Common myeloid progenitor, CD34-positive (primary cell): ENCODE results near the gene GGT6.
"Not testable (repeated sequence)": the region's sequence is repeated elsewhere in the genome, so short reads cannot be mapped to it uniquely, and the experiment has no call there.

Experiments used
- CTCF ChIA-PET: fragments of 350-600 bp; sonication (Branson Sonifier 250); formaldehyde crosslinking; loops from one replicate; lab custom pipeline; 2021; ENCODE audit warnings: antibody characterized with exemption; lab: Charles Lee
- POLR2A ChIA-PET: fragments of 350-600 bp; sonication (Branson Sonifier 250); formaldehyde crosslinking; loops from one replicate; lab custom pipeline; 2021; ENCODE audit warnings: antibody characterized with exemption; lab: Charles Lee
- DNase-seq, 3 donors: peaks; one replicate each; pipeline versions ENCODE4 v3.0.0 to v3.0.0-alpha.2; 2013
- H3K27ac ChIP-seq, 2 experiments: 1 replicate in 1 of 2; 2 replicates in 1 of 2; pipeline ENCODE4 v1.7.0; 2013; ENCODE audit warnings: inconsistent platforms in 2 of 2, low read length in 2 of 2, mild to moderate bottlenecking in 2 of 2, low read depth in 1 of 2, moderate library complexity in 1 of 2; ENCODE audit not compliant: severe bottlenecking in 2 of 2, insufficient read depth in 1 of 2, poor library complexity in 1 of 2
- H3K27me3 ChIP-seq, 5 experiments: replicated peaks in 2 of 5; 1 replicate in 3 of 5; 2 replicates in 2 of 5; pipeline versions ENCODE4 v1.6.1 to v1.7.0; 2013; ENCODE audit warnings: low read length in 4 of 5, mild to moderate bottlenecking in 2 of 5, moderate library complexity in 2 of 5, inconsistent platforms in 1 of 5; ENCODE audit not compliant: insufficient read depth in 5 of 5, control insufficient read depth in 4 of 5
- H3K36me3 ChIP-seq, 4 experiments: 1 replicate in 2 of 4; 2 replicates in 2 of 4; pipeline versions ENCODE4 v1.6.1 to v1.7.0; 2013; ENCODE audit warnings: low read length in 3 of 4, control low read depth in 1 of 4, mild to moderate bottlenecking in 1 of 4; ENCODE audit not compliant: control insufficient read depth in 4 of 4, insufficient read depth in 4 of 4
- H3K4me1 ChIP-seq, 4 experiments: 1 replicate in 3 of 4; 2 replicates in 1 of 4; pipeline versions ENCODE4 v1.6.1 to v1.7.1; 2013; ENCODE audit warnings: low read length in 3 of 4, mild to moderate bottlenecking in 3 of 4, control low read depth in 1 of 4, inconsistent platforms in 1 of 4, moderate library complexity in 1 of 4; ENCODE audit not compliant: control insufficient read depth in 4 of 4, insufficient read depth in 4 of 4; ENCODE audit errors: control extremely low read depth in 1 of 4
- H3K4me3 ChIP-seq, 7 experiments: 1 replicate in 4 of 7; 2 replicates in 3 of 7; pipeline versions ENCODE4 v1.5.1 to v1.7.0; 2013; ENCODE audit warnings: mild to moderate bottlenecking in 7 of 7, low read length in 6 of 7, moderate library complexity in 6 of 7, inconsistent platforms in 2 of 7, low read depth in 2 of 7, control low read depth in 1 of 7; ENCODE audit not compliant: insufficient read depth in 4 of 7, control insufficient read depth in 1 of 7; ENCODE audit errors: extremely low read depth in 1 of 7
- H3K9me3 ChIP-seq, 5 experiments: 1 replicate in 4 of 5; 2 replicates in 1 of 5; pipeline versions ENCODE4 v1.6.1 to v1.7.1; 2013; ENCODE audit warnings: low read length in 4 of 5, mild to moderate bottlenecking in 2 of 5, inconsistent platforms in 1 of 5, low read depth in 1 of 5, moderate library complexity in 1 of 5; ENCODE audit not compliant: control insufficient read depth in 4 of 5, insufficient read depth in 2 of 5; ENCODE audit errors: control extremely low read depth in 1 of 5
- WGBS: methylation state at CpG from one replicate; pipeline ENCODE4 v1.1.5; 2013; ENCODE audit not compliant: insufficient coverage; 5-methylcytosine and 5-hydroxymethylcytosine counted together

Gene GGT6

DNA sequence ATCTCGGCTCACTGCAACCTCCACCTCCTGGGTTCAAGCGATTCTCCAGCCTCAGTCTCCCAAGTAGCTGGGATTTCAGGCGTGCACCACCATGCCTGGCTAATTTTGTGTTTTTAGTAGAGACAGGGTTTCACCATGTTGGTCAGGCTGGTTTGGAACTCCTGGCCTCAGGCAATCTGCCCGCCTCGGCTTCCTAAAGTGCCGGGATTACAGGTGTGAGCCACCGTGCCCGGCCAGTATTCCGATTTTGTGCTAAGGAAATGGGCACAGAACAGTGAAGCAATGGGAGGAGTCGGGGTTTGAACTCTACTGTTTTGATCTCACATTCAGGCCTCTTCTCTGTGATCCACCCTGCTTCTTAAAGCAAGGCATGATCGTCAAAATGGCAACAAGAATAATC, 44.4 kb upstream of the GGT6 start:
- 94% methylated on average over 10 of the region's 11 CpGs for WGBS
- CTCF ChIA-PET: interaction anchor here (1.4 to 1.7 kb wide), 2 partner anchors 9 to 11 kb away, joined by 3 to 6 read pairs; no protein-coding TSS in a partner anchor
- peaks cover 0 to 17% (median 15%) of the 10 kb centered on the region in 4 experiments for H3K4me1 ChIP-seq
- H3K9me3 ChIP-seq, H3K36me3 ChIP-seq, POLR2A ChIA-PET, H3K27ac ChIP-seq, H3K4me3 ChIP-seq, DNase-seq, H3K27me3 ChIP-seq: not testable (repeated sequence)

DNA sequence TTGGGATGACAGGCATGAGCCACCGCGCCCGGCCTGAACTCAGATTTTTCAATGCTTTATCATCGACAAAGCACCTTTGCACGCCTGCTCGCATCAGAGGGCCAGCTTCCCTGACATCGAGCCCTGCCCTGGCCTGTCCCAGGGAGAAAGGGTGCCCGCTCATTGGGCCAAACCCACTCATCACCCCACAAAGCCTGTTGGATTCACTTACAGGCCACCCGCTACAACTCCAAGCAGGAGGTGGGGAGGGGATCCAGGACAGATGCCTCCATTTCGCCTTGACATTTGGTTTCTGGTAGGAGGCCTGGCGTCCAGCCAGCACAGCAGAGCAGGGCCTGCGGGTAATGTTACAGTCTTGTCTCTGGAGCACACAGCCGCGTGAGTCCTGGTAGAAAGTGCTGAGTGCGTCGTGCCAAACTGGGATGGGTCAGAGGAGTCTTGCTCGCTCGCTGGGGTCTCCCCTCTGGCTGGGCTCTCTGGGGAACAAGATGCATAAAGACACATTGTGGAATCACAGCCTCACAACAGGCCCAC, 43.8 kb upstream of the GGT6 start:
- Histone ChIP-seq H3K4me1 (peaks cover 0 to 17% (median 15%) of the 10 kb centered on the region in 4 experiments), H3K9me3 (no peaks in the 10 kb centered on the region), H3K27me3 (no peaks in the 10 kb centered on the region), H3K27ac (no peak overlapping the region), H3K4me3 (no peak overlapping the region), H3K36me3 (no peaks in the 10 kb centered on the region)
- ChIA-PET POLR2A (interaction anchor here (0.7 kb wide), 1 partner anchor 272 kb away, joined by 5 read pairs; no protein-coding TSS in a partner anchor), CTCF (interaction anchor here (1.0 to 1.4 kb wide), 2 partner anchors 9 to 37 kb away, joined by 3 read pairs; no protein-coding TSS in a partner anchor)
- DNase-seq: no peak
- WGBS: 98% methylated on average over 12 of the region's 18 CpGs

DNA sequence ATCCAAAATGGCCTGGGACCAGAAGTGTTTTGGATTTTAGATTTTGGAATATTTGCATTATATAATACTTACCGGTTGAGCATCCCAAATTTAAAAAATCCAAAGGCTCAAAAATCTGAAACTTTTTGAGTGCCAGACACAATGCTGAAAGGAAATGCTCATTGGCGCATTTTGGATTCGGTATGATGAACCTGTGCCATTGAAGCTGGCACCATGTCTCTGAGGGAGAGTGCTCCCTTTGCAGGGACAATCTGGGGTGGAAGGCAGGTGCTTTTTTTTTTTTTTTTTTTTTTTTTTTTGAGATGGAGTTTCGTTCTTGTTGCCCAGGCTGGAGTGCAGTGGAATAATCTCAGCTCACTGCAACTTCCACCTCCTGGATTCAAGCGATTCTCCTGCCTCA, 41.7 kb upstream of the GGT6 start:
- Histone ChIP-seq H3K4me1 (peaks cover 0 to 3% (median 2%) of the 10 kb centered on the region in 4 experiments), H3K4me3 (no peak overlapping the region), H3K27ac (no peak overlapping the region), H3K27me3 (peaks cover 0 to 2% (median 0%) of the 10 kb centered on the region in 5 experiments), H3K36me3 (no peaks in the 10 kb centered on the region), H3K9me3 (no peaks in the 10 kb centered on the region)
- CTCF ChIA-PET: interaction anchor here (0.6 to 1.1 kb wide), 2 partner anchors 23 to 28 kb away, joined by 3 to 4 read pairs; no protein-coding TSS in a partner anchor
- WGBS: no CpG with 5 or more reads among the region's 5 CpGs
- POLR2A ChIA-PET: no interaction called here
- no peak for DNase-seq

DNA sequence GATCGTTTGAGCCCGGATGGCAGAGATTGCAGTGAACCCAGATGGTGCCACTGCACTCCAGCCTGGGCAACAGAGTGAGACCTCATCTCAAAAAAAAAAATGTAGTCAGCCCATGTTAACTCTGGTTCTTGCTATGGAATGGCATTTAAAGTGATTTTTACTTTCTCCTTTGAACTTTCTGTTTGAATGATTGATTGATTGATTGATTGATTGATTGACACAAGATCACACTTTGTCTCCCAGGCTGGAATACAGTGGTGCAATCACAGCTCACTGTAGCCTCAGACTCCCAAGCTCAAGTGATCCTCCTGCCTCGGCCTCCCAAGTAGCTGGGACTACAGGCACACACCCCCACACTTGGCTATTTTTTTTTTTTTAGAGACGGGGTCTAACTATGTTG, 40.9 kb upstream of the GGT6 start:
- Histone ChIP-seq H3K4me1 (no peaks in the 10 kb centered on the region), H3K4me3 (no peak overlapping the region), H3K9me3 (no peaks in the 10 kb centered on the region), H3K27ac (no peak overlapping the region), H3K36me3 (no peaks in the 10 kb centered on the region), H3K27me3 (peaks cover 0 to 2% (median 0%) of the 10 kb centered on the region in 5 experiments)
- CTCF ChIA-PET: interaction anchor here (1.7 kb wide), 1 partner anchor 34 kb away, joined by 4 read pairs; no protein-coding TSS in a partner anchor
- POLR2A ChIA-PET: no interaction called here
- no peak for DNase-seq
- WGBS: 96% methylated on average over 3 of the region's 4 CpGs

DNA sequence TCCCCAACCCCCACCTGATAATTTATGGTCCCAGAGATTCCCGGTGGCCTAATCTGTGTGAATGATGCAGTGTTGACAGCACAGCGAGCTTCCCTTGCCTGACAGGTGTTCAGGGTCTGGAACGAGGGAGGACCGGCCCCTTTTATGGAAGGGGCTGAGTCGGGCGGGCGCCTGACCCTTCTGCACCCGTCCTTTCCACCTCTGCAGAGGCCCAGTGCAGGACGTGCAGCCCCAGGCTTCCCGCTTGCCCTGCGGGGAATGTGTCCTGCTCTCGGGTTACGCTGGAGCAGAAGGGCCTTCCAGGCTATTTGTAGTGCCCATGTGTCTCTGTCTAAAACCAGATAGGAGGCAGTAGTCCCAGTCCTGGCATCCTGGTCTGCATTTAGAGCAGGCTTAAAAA, 40.2 kb upstream of the GGT6 start:
- CTCF ChIA-PET: interaction anchor here (0.8 to 1.7 kb wide), 2 partner anchors 22 to 33 kb away, joined by 3 to 4 read pairs; no protein-coding TSS in a partner anchor
- 91% methylated on average over 13 of the region's 13 CpGs for WGBS
- Histone ChIP-seq H3K9me3 (no peaks in the 10 kb centered on the region), H3K27ac (no peak overlapping the region), H3K27me3 (peaks cover 0 to 2% (median 0%) of the 10 kb centered on the region in 5 experiments), H3K4me1 (no peaks in the 10 kb centered on the region), H3K4me3 (no peak overlapping the region), H3K36me3 (no peaks in the 10 kb centered on the region)
- no peak for DNase-seq
- POLR2A ChIA-PET: no interaction called here

DNA sequence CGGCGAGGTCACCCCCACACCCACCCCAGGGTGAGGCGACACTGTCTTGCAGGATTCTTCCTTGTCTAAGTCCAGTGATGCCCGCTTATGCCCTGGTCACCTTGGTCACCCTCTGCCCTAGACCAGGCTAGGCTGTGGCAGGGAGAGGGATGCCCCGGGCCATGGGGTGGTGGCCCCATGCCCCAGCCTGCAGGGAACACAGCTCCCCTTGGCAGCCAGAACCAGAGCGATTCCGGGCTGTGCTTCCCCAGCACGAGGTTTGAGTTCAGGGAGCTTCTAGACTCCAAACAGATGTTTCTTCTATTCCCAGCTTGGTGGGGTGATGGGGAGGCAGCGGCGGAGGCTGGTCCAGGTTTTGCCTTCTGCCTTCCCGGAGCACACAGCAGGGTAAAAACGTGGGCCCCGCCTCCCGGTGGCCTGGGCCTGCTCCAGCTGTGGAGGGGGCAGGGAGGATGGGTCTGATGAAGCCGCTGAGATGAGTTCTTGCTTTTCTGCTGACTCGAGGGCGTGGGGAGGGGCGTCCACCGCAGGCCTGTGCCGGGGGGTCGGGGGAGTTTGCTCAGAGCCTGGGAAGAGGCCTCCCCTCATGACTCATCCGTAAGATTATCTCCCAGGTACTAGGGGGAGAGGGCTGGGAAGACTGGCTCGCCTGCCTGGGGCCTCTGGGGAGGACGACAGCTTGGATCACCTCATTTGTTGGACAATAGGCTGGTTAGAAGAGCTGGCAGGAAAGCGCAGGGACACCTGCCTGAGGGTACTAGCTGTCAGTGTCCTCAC, 39.3 kb upstream of the GGT6 start:
- Histone ChIP-seq H3K27me3 (peaks cover 0 to 2% (median 0%) of the 10 kb centered on the region in 5 experiments), H3K9me3 (no peaks in the 10 kb centered on the region), H3K4me1 (peaks cover 0 to 6% (median 2%) of the 10 kb centered on the region in 4 experiments), H3K27ac (no peak overlapping the region), H3K36me3 (no peaks in the 10 kb centered on the region), H3K4me3 (no peak overlapping the region)
- CTCF ChIA-PET: interaction anchor here (0.5 to 3.6 kb wide), 7 partner anchors 7 to 33 kb away, joined by 3 to 20 read pairs (median 3); no protein-coding TSS in a partner anchor
- no peak for DNase-seq
- POLR2A ChIA-PET: no interaction called here
- WGBS: 88% methylated on average over 15 of the region's 25 CpGs
